A549 treated with CORT108297 at 1 μM for 4 hours (cell line): ENCODE results near the gene NEU2. TPM values are rescaled to one million over a fixed set of nuclear protein-coding genes. Genes with fewer than 3 reads are reported as not detected.

Source experiments
- total RNA-seq: library from RNA; stranded (reverse); fragments of 200-300 nt; extraction: Qiagen RNA extraction; gene quantifications from 5 replicates; pipeline ENCODE4 v1.2.3, GENCODE V29; 2022

The NEU2 gene
- not detected in 5 replicates for total RNA-seq

GRCh38 chr2:233032551-233033320 lies at the start of gene NEU2:
NEU2 (plus strand) TSS chr2:233032672; CDS start chr2:233032672, 0 bp downstream.

GRCh38 chr2:233013027-233013461 lies 19.4 kb upstream of the NEU2 start, which contains the start of gene NGEF:
NGEF (minus strand) TSS chr2:233013256; CDS start chr2:232974890, 38,366 bp downstream.

GRCh38 chr2:233059797-233060500 lies 27.5 kb downstream of the NEU2 start, which contains the start of gene INPP5D:
INPP5D (plus strand) TSS chr2:233060342; CDS start chr2:233060479, 137 bp downstream.

Other genes with a start within 250 kb of the NEU2 start
- 4.8 to 13.5 TPM (median 9.7 TPM) in 5 replicates for gene SNORC, start 162.4 kb upstream of the NEU2 start, total RNA-seq
- gene NGEF, start 19.4 kb upstream of the NEU2 start, total RNA-seq: 15.2 to 21.6 TPM (median 17.6 TPM) in 5 replicates
- 0.29 to 0.60 TPM (median 0.45 TPM) in 5 replicates for gene INPP5D, start 27.7 kb downstream of the NEU2 start, total RNA-seq
- 44.4 to 50.7 TPM (median 47.4 TPM) in 5 replicates for gene ATG16L1, start 219.0 kb downstream of the NEU2 start, total RNA-seq